ENCODE measurements around the gene ZNF76. TPM values are rescaled to one million over a fixed set of nuclear protein-coding genes. Genes with fewer than 3 reads are reported as not detected.

The ZNF76 gene
- total and polyA plus RNA-seq, 10 of the 15 experiments (the other 5 are each of a cell fraction or from before 2014, with no cell fraction given): 2.8 to 41.0 (median 24.8) TPM

DNA sequence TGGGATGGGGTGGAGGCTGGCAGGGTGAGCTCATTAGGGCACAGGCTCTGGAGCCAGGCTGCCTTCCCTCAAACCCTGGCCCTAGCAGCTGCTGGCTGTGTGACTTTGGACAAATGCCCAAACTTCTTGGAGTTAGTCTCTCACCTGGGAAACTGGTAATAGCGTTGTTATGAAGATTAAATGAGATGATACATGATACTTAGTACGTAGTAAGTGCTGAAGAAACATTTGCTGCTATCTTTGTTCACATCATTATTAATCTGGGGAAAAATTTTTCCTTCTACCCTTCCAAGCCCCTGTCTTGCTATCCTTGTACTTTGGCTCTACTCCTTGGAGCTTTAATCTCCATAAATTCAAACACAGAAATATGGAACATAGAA, 60.5 kb downstream of the ZNF76 start (continued):
- TF ChIP-seq NRF1 (conservative IDR thresholded peaks at IDR 0.05; ENCODE audit: low read depth, low read length): no peak
- no peak for TF ChIP-seq SRF (IDR thresholded peaks at IDR 0.05; ENCODE audit: low read depth in 2 of 2, low read length in 2 of 2)
- no peak for TF ChIP-seq CBFB (IDR thresholded peaks at IDR 0.05; ENCODE audit: low read depth)
- TF ChIP-seq, protein P1, sequence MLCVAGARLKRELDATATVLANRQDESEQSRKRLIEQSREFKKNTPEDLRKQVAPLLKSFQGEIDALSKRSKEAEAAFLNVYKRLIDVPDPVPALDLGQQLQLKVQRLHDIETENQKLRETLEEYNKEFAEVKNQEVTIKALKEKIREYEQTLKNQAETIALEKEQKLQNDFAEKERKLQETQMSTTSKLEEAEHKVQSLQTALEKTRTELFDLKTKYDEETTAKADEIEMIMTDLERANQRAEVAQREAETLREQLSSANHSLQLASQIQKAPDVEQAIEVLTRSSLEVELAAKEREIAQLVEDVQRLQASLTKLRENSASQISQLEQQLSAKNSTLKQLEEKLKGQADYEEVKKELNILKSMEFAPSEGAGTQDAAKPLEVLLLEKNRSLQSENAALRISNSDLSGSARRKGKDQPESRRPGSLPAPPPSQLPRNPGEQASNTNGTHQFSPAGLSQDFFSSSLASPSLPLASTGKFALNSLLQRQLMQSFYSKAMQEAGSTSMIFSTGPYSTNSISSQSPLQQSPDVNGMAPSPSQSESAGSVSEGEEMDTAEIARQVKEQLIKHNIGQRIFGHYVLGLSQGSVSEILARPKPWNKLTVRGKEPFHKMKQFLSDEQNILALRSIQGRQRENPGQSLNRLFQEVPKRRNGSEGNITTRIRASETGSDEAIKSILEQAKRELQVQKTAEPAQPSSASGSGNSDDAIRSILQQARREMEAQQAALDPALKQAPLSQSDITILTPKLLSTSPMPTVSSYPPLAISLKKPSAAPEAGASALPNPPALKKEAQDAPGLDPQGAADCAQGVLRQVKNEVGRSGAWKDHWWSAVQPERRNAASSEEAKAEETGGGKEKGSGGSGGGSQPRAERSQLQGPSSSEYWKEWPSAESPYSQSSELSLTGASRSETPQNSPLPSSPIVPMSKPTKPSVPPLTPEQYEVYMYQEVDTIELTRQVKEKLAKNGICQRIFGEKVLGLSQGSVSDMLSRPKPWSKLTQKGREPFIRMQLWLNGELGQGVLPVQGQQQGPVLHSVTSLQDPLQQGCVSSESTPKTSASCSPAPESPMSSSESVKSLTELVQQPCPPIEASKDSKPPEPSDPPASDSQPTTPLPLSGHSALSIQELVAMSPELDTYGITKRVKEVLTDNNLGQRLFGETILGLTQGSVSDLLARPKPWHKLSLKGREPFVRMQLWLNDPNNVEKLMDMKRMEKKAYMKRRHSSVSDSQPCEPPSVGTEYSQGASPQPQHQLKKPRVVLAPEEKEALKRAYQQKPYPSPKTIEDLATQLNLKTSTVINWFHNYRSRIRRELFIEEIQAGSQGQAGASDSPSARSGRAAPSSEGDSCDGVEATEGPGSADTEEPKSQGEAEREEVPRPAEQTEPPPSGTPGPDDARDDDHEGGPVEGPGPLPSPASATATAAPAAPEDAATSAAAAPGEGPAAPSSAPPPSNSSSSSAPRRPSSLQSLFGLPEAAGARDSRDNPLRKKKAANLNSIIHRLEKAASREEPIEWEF (IDR thresholded peaks at IDR 0.05; ENCODE audit: insufficient replicate concordance, low read depth, low read length): no peak
- TF ChIP-seq SMC3 (IDR thresholded peaks at IDR 0.05; ENCODE audit: borderline replicate concordance, low read length): no peak
- TF ChIP-seq TCF7 (IDR thresholded peaks at IDR 0.05; ENCODE audit: borderline replicate concordance): no peak
- TF ChIP-seq MEF2A (IDR thresholded peaks at IDR 0.05; ENCODE audit: insufficient read depth, low read depth, low read length): no peak
- TF ChIP-seq POLR2AphosphoS5 (IDR thresholded peaks at IDR 0.05; ENCODE audit: low read length): no peak
- TF ChIP-seq, protein P2, sequence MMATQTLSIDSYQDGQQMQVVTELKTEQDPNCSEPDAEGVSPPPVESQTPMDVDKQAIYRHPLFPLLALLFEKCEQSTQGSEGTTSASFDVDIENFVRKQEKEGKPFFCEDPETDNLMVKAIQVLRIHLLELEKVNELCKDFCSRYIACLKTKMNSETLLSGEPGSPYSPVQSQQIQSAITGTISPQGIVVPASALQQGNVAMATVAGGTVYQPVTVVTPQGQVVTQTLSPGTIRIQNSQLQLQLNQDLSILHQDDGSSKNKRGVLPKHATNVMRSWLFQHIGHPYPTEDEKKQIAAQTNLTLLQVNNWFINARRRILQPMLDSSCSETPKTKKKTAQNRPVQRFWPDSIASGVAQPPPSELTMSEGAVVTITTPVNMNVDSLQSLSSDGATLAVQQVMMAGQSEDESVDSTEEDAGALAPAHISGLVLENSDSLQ (IDR thresholded peaks at IDR 0.05): no peak
- no peak for TF ChIP-seq SIN3A (IDR thresholded peaks at IDR 0.05; ENCODE audit: low read depth, low read length)
- TF ChIP-seq, protein P3, sequence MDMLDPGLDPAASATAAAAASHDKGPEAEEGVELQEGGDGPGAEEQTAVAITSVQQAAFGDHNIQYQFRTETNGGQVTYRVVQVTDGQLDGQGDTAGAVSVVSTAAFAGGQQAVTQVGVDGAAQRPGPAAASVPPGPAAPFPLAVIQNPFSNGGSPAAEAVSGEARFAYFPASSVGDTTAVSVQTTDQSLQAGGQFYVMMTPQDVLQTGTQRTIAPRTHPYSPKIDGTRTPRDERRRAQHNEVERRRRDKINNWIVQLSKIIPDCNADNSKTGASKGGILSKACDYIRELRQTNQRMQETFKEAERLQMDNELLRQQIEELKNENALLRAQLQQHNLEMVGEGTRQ (IDR thresholded peaks at IDR 0.05; ENCODE audit: borderline replicate concordance, low read depth, low read length): no peak

All from GM12878 (cell line).